A673 (cell line): Measurements from ENCODE around the gene GPR152.

Source experiments
- CTCF ChIP-seq: fragments of 300-800, 200-600 bp; sonication (generic); conservative IDR thresholded peaks from 2 replicates; pipeline ENCODE4 v1.5.1; 2017; ENCODE audit warnings: low read depth, mild to moderate bottlenecking, antibody characterized with exemption, low read length, moderate library complexity, mixed read lengths
- EZH2 ChIP-seq: fragments of 200-600 bp; sonication (generic); IDR thresholded peaks from 2 replicates; pipeline ENCODE4 v1.6.1; 2017; ENCODE audit warnings: borderline replicate concordance, low read depth, mild to moderate bottlenecking, mixed read lengths, antibody characterized with exemption, low read length; ENCODE audit not compliant: poor library complexity, severe bottlenecking

GRCh38 chr11:67409261-67409666 is 43.3 kb downstream of the GPR152 start:
- TF ChIP-seq CTCF (no peak), EZH2 (no peak)
